HG03196 (cell line): ENCODE data around the gene ABI3BP.

Experiments used
- ATAC-seq: cut with Tn5 transposase; IDR thresholded peaks from one replicate; pipeline ENCODE4 v1.9.1; 2021; ENCODE audit not compliant: unreplicated experiment

Gene ABI3BP

DNA sequence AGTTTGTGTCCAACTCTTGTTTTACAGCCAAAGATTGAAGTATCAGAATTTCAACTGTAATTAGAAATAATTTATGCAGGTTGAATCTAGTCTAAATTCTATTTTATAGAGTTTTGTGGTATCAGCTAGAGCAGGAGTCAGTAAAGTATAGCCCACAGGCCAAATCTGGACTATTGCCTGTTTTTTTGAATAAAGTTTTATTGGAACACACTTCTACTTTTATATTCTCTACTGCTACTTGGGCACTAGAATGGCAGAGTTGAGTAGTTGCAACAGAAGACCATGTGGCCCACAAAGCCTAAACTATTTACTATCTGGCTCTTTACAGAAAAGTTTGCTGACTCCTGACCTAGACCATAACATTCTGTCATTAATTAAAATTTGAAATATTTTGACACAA, 247.6 kb downstream of the ABI3BP start:
- no peak for ATAC-seq

DNA sequence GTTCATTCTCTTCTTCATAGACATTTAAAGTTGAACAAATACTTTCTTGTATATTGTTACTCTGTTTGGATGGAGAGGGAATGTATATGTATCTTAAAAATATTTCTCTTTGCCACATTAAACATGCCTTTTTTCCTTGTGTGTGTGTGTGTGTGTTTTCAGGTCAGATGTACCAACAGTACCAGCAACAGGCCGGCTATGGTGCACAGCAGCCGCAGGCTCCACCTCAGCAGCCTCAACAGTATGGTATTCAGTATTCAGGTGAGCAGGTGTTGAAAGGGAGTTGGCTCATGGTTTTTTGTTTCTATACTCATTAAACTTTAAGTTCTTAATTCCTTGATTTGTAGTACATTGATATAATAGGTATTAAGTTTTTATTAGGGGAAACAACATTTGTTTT, 248.6 kb downstream of the ABI3BP start:
- ATAC-seq, result no peak

DNA sequence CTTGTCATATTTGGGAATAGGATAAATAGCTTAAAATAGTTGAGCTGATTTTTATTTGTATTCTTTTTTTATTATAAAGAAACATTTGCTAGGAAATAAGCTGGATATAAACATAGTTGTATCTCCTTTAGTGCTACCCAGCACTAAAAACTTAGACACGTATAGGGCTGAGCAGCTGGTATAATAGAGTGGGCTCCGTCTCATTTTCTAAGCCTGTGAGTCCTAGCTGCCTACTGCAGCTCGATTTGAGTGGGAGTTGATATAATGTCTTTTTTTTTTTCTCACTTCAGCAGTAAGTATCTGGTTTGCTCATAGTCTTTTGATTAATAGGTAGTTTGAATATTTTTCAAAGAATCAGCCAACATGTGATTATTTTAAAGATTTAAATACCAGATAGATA, 249.7 kb downstream of the ABI3BP start:
- ATAC-seq, result no peak

DNA sequence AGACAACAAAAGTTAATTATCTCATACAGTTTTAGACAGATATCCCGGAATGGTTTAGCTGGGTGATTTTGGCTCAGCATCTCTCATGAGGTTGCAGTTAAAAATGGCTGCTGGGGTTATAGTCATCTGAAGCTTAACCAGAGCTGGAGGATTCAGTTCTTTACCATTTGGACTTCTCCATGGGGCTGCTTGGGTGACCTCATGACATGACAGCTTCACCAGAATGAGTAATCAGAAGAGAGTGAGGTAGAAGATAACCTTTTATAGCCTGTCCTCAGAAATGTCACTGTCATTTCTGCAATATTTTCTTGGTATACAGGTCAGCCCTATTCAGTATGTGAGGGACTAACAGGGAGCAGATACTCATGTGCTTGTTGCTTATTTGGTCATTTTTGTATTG, 253.0 kb downstream of the ABI3BP start:
- ATAC-seq, result no peak

DNA sequence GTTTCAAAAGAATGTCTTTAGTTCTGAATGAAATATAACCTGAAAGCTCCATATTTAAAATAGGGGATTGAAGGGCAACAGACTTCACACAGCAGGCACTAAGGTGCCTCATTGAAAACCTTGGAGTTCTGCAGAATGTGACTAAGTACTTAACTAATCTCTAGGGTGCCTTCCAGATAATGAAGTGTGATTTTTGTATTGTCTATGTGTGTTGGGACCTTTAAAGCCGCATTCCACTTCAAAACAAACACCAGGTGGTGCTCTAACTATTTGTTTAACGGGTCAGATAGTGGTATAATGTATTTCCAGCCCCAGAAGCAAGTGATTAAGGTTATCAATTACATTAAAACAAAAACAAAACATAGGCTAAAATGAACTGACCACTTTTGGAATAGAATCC, 255.9 kb downstream of the ABI3BP start:
- no peak for ATAC-seq

DNA sequence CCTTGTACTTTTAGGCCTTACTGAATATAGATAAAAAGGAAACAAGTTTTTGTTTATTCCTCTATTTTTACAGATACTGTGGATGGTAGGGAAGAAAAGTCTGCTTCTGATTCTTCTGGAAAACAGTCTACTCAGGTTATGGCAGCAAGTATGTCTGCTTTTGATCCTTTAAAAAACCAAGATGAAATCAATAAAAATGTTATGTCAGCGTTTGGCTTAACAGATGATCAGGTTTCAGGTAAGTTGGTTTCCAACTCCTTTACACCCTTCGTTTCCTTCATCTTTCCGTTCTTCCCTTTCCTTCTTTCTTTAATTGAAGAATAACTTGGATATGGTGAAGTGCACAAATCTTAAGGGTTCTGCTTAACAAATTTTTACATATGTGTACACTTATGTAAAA, 260.8 kb downstream of the ABI3BP start:
- ATAC-seq, result no peak

DNA sequence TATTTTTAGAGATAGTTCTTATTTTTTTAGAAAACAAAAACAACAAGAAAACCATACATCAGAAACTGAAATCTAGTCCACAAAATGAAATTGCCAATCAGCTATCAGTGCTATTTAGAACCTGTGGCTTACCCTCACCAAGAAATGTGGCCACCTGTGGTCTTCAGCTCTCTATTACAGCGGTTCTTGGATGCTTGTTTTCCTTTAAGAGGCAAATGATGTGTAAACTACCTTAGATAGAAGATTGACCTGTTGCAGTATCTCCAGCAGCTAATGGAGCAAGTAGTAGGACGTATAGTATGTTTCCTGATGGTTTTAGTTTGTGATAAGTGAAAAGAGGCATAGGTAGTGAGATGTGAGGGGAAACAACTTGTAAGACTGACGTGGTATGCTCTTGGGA, 262.7 kb downstream of the ABI3BP start:
- ATAC-seq, result no peak

DNA sequence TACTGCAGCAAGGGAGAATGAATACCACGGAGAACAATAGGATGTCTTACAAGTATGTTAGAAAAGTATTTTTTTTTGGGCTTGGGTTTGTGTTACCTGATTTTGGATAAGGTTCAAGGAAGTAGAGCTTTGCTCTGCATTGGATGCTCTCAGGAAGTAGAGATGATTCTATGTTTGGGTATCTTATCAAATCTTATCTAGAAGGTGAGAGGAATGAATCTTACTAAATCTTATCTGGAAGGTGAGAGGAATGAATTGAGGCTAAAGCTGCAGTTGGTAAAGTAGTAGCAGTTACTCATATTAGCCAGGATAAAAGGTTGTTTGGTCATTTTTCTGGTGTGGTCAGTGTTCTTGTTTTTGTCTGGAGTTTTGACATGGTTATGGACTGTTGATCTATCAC, 266.5 kb downstream of the ABI3BP start:
- no peak for ATAC-seq

DNA sequence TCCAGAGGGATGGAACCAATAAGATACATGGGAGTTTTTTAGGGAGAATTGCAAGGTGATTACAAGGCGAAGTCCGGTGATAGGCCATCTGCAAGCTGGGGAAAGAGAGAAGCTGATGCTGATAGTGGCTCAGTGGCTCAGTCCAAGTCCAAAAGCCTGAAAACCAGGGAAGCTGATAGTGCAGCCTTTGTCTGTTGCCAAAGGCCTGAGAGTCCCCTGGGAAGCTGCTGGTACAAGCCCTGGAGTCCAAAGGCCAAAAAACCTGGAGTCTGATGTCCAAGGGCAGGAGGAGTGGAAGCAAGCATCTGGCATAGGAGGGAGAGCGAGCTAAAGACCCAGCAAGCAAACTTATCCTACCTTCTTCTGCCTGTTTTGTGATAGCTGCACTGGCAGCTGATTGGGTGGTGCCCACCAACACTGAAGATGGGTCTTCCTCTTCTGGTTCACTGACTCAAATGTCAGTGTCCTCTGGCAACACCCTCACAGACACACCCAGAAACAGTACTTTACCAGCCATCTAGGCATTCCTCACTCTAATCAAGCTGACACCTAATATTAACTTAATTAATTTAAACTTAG, 267.2 kb downstream of the ABI3BP start:
- ATAC-seq, result no peak

DNA sequence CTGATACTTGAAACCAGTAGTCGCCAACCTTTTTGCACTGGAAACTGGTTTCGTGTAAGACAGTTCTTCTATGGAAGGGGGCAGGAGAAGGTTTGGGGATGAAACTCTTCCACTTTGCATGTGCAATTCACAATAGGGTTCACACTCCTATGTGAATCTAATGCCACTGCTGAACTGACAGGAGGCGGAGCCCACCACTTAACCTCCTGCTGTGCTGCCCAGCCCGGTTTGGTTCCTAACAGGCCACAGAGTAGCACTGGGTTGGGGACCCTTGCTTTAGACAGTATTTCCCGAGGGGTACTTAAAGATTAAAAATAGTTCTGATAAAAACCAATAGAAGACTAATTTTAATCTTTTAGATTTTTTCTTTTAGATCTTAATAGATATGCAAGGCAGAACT, 272.8 kb downstream of the ABI3BP start:
- ATAC-seq, result no peak

DNA sequence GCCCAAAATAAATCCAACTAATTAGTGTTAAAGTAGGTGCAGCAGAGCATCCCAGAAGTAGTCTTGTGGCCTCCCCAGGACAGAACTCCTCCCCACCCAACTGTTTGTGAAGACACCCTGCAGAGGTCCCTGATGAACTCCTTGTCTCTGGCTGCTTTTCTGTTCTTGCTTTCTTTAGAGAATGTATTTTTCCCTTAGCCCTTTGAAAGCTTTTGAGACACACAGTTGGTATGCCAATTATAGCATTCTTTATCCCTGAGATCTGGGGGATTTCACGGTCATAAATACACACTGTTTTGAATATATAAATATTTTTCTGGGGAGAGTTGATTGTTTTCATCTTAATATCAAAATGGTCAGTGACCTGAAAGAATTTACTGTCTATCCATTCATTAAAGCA, 274.1 kb downstream of the ABI3BP start:
- no peak for ATAC-seq

DNA sequence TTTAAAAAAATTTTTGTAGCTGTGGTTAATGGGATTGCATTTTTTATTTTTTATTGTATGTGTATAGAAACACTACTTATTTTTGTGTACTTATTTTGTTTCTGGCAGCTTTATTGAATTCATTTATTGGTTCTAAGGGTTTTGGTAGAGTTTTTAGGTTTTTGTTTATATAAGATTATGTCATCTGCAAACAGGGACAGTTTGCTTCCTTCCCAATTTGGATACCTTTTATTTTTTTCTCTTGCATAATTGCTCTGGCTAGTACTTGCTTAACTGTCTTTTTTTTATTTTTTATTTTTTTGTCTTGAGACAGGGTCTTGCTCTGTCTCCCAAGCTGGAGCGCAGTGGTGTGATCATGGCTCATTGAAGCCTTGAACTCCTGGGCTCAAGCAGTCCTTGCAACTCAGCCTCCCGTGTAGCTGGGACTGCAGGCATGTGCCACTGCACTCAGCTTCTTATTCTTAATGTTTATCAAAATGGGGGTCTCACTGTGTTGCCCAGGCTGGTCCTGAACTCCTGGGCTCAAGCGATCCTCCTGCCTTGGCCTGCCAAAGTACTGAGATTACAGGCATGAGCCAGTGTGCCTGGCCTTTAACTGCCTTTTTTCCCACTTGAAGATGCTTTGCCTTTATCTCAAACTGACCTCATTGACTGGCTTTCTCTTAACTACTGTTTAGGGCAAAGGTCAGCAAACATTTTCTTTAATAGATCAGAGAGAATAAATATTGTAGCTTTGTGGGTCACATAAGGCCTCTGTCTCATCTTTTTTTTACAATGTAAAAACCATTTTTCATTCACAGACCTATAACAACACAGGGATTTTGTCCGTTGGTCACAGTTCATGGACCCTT, 275.4 kb downstream of the ABI3BP start:
- no peak for ATAC-seq

DNA sequence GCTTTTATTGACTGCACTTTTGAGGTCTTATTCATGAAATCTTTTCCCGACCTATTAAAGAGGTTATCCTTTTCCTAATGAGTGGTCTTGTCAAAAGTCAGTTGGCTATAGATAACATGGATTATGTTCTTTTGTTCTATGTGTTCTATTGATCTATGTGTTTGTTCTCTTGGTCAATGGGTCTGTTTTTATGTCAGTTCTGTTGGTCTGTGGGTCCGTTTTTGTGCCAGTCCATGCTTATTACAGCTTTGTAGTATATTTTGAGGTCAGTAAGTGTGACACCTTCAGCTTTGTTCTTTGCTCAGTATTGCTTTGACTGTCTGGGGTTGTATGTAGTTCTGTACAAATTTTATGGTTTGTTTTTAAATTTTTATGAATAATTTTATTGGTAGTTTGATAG, 276.2 kb downstream of the ABI3BP start:
- no peak for ATAC-seq

DNA sequence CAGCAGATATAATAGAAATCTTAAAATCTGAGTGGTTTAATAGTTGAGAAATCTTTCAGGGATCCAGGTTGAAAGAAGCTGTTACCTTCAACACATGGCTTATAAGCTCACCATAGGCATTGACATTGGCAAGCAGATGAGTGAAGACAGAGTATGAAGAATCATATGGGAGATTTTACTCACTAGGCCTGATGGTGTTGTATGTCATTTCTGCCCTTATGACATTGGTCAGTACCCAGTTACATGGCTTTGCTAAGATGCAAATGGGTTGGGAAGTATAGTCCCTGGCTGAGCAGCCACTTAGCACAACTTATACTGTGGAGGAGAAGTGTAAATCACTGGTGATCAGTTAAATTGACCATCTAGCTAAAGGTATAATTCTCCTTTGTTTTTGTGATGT, 278.0 kb downstream of the ABI3BP start:
- no peak for ATAC-seq

DNA sequence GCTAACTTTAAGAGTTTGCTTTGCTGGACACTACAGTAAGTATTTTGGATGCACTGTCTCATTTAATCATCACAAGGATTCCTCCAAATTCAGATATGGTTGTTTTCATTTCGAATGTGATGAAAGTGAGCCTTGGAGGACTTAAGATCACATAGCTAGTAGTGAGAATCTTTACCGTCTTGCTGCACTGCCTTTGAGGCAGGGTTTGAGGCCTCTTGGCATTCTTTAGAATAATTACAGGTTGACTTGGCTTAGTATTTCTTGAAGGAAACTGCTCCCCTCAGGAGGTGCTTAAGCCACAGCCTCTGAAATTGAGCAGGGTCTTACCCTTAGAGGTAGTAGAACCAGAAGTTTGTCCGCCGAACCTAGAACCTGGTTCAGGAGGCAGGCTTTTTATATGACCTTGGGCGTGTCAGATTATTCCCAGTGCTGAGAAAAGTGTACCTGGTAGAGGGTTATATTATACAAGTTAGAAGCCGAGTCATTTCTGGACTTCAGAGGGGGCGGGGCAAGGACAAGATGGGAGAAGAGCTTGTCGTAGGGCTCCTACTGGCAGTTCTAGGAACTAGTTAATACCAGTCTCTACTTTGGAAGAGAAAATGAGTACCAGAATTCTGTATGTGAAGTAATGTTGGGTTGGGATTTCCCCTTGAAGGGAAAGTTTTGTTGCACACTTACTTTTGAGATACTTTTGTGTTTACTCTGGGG, 282.8 kb downstream of the ABI3BP start:
- peak; percentile 41 for ATAC-seq

DNA sequence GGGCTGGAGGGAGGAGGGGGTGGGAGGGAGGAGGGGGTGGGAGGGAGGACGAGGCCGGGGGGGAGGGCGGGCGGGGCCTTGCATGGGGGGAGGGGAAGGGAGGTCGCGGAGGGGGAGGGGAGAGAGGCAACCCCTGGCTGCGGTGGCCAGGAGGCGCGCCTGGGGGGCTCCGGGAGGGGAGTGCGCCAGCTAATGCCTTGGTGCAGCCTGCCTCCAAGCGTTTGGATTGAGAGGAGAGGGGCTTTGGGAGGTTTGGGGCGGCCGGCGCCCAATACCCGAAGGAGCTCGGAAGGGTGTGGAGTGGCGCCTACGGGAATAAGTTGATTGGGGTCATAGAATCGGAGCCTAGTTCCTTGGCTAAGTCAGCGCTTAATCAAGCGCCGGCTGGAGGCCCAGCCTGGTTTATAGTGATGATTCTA, 283.4 kb downstream of the ABI3BP start:
- ATAC-seq, result no peak

DNA sequence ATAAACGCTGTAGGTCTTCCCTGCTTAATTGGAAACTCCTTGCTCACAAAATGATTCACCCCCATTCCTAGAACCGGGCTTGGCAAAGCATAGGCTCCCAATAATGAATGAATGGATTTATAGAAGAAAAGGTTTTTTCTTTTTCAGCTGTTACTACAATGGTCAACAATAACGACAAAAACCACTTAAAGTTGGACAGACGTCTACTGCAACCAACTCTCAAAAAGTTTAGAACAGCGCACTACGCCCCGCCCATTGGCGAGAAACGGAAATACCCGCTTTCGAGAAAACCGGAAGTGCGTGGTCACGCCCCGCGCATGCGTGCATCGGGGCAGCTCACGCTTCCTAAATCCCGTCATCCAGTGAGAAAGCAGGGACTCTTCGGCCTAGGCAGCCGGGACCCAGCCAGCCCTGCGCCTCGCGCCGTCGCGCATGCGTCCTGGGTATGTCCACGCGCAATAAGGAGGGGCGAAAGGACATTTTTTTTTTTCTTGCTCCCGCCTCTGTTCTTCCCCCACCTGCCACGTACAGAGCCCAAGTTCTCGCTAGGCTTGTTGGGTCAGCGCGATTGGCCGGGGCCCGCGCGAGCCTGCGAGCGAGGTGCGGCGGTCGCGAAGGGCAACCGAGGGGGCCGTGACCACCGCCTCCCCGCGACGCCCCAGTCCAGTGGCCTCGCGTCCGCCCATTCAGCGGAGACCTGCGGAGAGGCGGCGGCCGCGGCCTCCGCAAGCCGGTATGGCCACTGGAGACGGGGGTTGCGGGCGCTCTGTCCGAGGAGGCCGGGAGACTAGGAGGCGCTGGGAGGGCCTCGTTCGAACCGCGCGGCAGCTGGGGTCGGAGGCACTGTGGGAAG, 284.0 kb downstream of the ABI3BP start, which contains the start of gene TFG:
TFG (plus strand) TSS at position 506 of the 853 bp plus-strand sequence. CDS start 4,192 bp downstream, outside the sequence.
- ATAC-seq, result peak; percentile 93

DNA sequence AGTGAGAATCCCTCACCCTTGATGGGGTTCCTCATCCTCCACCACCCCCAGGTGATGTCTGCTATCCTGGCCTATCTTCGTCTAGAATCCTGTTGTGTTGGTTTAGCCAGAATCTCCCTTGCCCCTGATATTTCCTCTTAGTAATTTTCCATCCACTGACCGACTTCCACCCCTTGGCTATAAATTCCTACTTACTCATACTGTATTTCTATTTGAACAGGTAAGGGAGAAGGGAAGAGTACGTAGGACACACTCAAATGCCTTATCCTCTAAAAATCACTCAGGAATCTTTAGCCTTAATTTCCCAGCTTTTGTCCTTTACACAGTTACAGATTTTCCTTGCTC, 284.6 kb downstream of the ABI3BP start:
- ATAC-seq, result no peak

DNA sequence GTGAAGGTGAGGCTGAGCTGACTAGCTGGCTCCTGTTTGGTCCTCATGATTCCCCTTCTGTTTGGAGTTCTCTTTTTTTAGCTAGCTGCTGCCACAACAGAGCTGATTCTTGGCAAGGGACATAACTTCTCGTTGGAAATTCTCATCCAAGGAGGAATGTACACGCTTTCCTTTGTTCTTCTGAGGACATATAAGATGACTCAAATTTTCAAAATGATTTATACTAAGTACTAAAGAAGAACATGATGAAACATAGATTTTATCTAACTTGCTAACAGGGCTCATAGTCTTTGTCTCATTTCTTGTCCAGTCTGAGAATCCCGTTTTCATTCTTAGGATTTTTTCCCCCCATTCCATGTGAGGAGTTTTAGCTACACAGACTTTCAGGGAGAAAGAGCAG, 286.9 kb downstream of the ABI3BP start:
- ATAC-seq, result no peak

DNA sequence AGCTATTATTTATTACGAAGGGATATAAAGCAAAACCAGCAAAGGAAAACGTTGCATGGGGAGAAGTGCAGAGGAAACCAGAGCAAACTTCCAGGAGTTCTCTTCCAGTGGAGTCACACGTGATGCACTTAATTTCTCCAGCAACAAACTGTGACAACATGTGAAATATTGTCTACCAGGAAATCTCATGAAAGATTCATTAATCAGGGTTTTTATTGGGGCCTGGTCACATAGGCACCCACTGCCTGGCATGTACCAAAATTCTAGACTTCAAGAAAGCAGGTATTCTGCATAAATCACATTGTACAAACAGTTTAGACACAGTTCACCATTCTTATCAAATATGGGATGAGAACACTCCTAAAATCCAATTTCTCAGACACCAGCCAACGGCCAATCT, 289.4 kb downstream of the ABI3BP start:
- ATAC-seq, result no peak

DNA sequence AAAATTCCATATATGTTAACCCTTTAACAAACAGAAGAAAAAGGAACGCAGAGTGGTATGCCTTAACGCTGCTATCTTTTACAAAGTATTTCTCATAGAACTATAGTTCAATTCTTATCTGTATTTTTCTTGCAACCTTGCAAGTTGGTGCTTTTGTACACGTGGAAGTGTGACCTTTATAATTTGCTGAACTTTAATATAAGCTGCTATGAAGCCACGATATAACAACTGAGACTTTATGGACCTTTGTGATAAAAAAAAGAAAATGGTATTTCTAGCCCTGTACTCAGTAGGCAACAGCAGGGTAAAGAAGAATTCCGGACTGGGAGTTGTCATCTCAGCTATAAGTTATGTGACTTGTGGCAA, 290.3 kb downstream of the ABI3BP start:
- ATAC-seq, result no peak
